HFFc6 (cell line): ENCODE measurements around the gene RAD51B. TPM values are rescaled to one million over a fixed set of nuclear protein-coding genes. Genes with fewer than 3 reads are reported as not detected.

Experiments used
- DNase-seq: peaks from one replicate; pipeline ENCODE4 v3.0.0-alpha.2; 2018
- H3K27ac Mint-ChIP-seq: 2 replicates; pipeline ENCODE4 v1.8.0; 2020; ENCODE audit warnings: mild to moderate bottlenecking, mixed read lengths
- H3K27me3 Mint-ChIP-seq: 2 replicates; pipeline ENCODE4 v1.8.0; 2021; ENCODE audit warnings: mild to moderate bottlenecking, moderate library complexity, mixed read lengths; ENCODE audit not compliant: insufficient read depth
- H3K36me3 Mint-ChIP-seq: 2 replicates; pipeline ENCODE4 v1.8.0; 2021; ENCODE audit warnings: low read depth, mixed read lengths
- H3K4me1 Mint-ChIP-seq: 2 replicates; pipeline ENCODE4 v1.8.0; 2020; ENCODE audit warnings: low read depth, mixed read lengths
- H3K4me3 Mint-ChIP-seq: 2 replicates; pipeline ENCODE4 v1.8.0; 2020; ENCODE audit warnings: mild to moderate bottlenecking, moderate library complexity, mixed read lengths
- H3K9me3 Mint-ChIP-seq: 2 replicates; pipeline ENCODE4 v1.8.0; 2020; ENCODE audit warnings: mild to moderate bottlenecking, mixed read lengths
- total RNA-seq, 6 experiments: library from RNA; stranded (reverse); fragmentation: NEBNext Ultra II Directional; extraction: Animal tissue kit (Norgen Biotek cat#: 25700); gene quantifications; 2 replicates in 1 of 6; 3 replicates in 5 of 6; pipeline ENCODE4 v1.2.3, GENCODE V29; 2021
- TF ChIP-seq, protein P1 (sequence below): fragments of 200-600 bp; sonication (generic); IDR thresholded peaks from 2 replicates; pipeline ENCODE4 v1.5.0; 2021; ENCODE audit warnings: antibody characterized with exemption, mild to moderate bottlenecking

RAD51B gene
- total RNA-seq, 6 experiments from 2014 or later: 7.1 to 12.4 (median 9.6) TPM

DNA sequence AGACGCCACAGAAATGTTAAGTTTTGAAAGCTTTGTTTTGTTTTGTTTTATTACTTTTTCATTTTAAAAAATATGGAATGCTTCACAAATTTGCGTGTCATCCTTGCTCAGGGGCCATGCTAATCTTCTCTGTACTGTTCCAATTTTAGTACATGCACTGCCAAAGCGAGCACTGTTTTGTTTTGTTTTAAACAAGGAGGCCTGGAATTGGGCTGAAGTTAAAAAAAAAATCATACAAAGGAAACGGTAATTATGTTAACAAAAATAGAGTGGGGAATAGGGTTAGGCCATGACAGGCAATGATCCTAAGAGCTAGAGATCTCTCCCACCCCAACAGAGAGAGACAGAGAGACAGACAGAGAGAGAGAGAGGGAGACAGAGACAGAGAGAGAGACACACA lies 916.3 kb downstream of the RAD51B start:
- no peak overlapping the region for H3K4me3 Mint-ChIP-seq
- H3K9me3 Mint-ChIP-seq: no peaks in the 10 kb centered on the region; the same call in 1 of the 2 replicates
- no peaks in the 10 kb centered on the region; the same call in 1 of the 2 replicates for H3K27me3 Mint-ChIP-seq
- TF ChIP-seq, protein P1, sequence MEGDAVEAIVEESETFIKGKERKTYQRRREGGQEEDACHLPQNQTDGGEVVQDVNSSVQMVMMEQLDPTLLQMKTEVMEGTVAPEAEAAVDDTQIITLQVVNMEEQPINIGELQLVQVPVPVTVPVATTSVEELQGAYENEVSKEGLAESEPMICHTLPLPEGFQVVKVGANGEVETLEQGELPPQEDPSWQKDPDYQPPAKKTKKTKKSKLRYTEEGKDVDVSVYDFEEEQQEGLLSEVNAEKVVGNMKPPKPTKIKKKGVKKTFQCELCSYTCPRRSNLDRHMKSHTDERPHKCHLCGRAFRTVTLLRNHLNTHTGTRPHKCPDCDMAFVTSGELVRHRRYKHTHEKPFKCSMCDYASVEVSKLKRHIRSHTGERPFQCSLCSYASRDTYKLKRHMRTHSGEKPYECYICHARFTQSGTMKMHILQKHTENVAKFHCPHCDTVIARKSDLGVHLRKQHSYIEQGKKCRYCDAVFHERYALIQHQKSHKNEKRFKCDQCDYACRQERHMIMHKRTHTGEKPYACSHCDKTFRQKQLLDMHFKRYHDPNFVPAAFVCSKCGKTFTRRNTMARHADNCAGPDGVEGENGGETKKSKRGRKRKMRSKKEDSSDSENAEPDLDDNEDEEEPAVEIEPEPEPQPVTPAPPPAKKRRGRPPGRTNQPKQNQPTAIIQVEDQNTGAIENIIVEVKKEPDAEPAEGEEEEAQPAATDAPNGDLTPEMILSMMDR: no peak
- H3K36me3 Mint-ChIP-seq: no peaks in the 10 kb centered on the region
- peaks cover 26% of the 10 kb centered on the region for H3K4me1 Mint-ChIP-seq
- no peak overlapping the region for H3K27ac Mint-ChIP-seq
- no peak for DNase-seq

DNA sequence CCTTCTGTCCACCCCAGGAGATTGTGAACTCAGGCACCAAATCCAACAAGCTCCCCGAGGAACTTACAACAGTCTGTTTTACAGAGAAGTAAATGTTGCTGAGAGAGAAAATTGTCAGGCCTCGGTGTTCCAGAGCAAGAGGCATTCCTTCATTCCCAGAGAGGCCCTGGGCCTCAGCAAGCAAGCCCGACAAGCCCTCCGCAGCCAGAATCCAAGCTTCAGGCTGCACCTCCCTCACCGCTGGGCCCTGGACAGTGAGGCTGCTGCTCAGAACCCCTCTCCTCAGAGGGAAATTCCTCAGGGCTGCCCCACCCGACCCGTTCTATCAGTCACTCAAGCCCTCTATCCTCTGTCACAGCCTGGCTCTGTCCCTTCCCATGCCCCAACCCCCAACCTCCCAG lies 916.9 kb downstream of the RAD51B start:
- DNase-seq: no peak
- Mint-ChIP-seq H3K27ac (no peak overlapping the region), H3K27me3 (no peaks in the 10 kb centered on the region; the same call in 1 of the 2 replicates)

DNA sequence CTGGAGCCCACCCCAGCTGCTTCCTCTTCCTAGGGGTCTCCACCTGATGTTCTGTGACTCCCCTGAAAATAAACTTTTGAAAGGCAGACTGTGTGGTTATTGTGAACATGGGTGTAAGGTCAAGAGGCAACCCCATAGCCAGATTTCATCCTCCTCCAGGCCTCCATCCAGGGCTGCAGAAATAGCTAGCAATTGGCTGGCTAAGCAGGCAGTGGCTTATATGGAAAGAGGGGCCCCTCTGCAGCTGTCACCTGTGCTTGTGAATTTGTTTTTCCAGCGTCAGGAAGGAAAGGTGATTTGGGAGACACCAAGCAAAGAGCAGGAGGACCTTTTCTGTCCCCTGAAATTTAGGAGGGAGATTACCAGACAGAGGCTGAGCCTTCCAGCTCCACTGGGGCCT lies 917.5 kb downstream of the RAD51B start:
- TF ChIP-seq, protein P1: no peak
- Mint-ChIP-seq H3K36me3 (no peaks in the 10 kb centered on the region), H3K4me1 (peaks cover 28% of the 10 kb centered on the region), H3K27ac (no peak overlapping the region), H3K9me3 (no peaks in the 10 kb centered on the region; the same call in 1 of the 2 replicates), H3K27me3 (no peaks in the 10 kb centered on the region; the same call in 1 of the 2 replicates), H3K4me3 (no peak overlapping the region)
- no peak for DNase-seq

More for the DNA sequence above, 916.9 kb downstream of the RAD51B start:
- no peak overlapping the region for H3K4me3 Mint-ChIP-seq
- peaks cover 28% of the 10 kb centered on the region for H3K4me1 Mint-ChIP-seq
- TF ChIP-seq, protein P1: no peak
- no peaks in the 10 kb centered on the region for H3K36me3 Mint-ChIP-seq
- H3K9me3 Mint-ChIP-seq: no peaks in the 10 kb centered on the region; the same call in 1 of the 2 replicates

DNA sequence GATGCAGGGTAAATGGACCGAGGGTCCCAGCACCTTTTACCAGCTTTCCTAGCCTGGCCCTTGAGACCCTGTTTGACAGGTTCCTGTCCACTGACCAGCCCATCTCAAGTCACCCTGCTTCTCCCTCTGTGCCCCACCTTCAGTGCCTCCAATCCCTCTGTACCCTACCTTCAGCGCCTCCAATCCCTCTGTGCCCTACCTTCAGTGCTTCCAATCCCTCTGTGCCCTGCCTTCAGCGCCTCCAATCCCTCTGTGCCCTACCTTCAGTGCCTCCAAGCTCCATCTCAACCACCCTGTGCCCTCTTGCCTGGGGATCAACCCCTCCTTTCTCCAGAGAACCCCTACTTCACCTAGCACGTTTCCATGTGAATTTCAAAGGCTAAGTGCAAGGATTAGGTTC lies 919.0 kb downstream of the RAD51B start:
- TF ChIP-seq, protein P1: no peak
- no peak for DNase-seq
- Mint-ChIP-seq H3K9me3 (no peaks in the 10 kb centered on the region; the same call in 1 of the 2 replicates), H3K36me3 (no peaks in the 10 kb centered on the region), H3K4me1 (peaks cover 28% of the 10 kb centered on the region), H3K27me3 (no peaks in the 10 kb centered on the region; the same call in 1 of the 2 replicates), H3K27ac (no peak overlapping the region), H3K4me3 (no peak overlapping the region)

DNA sequence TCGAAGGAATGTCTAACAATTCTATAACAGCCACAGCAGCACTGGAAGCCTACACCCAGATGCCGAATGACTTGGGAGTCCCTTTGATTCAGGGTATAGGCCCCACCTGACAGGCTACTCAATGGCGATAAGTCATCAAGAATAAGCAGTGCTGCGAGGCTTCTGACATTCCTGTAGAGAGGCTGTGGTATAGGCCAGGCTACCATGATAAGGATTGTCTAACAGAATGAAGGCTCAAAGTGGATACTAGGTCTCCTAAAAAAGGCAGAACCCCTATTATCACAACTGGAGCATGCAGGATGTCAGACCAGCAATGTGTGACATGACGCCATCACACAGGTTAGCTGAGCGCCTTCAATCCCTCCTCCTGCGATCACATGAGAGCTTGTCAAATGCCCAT lies 920.1 kb downstream of the RAD51B start:
- DNase-seq: no peak
- H3K36me3 Mint-ChIP-seq: no peaks in the 10 kb centered on the region
- peaks cover 1% of the 10 kb centered on the region for H3K27me3 Mint-ChIP-seq
- no peak overlapping the region for H3K27ac Mint-ChIP-seq
- H3K9me3 Mint-ChIP-seq: no peaks in the 10 kb centered on the region; the same call in 1 of the 2 replicates
- TF ChIP-seq, protein P1: no peak
- no peak overlapping the region for H3K4me3 Mint-ChIP-seq
- H3K4me1 Mint-ChIP-seq: peaks cover 20% of the 10 kb centered on the region
